HG02852 (cell line): ENCODE measurements around the gene APC.
A peak's percentile ranks its signal among the peaks of the same experiment; 100 is the strongest.
"Not testable (repeated sequence)": the region's sequence is repeated elsewhere in the genome, so short reads cannot be mapped to it uniquely, and the experiment has no call there.

Source experiments
- ATAC-seq: cut with Tn5 transposase; IDR thresholded peaks from one replicate; pipeline ENCODE4 v1.9.1; 2021; ENCODE audit warnings: mild to moderate bottlenecking, moderate library complexity; ENCODE audit not compliant: unreplicated experiment

Gene APC

GRCh38 chr5:112713206-112713605, 24.5 kb upstream of the APC start:
- no peak for ATAC-seq

GRCh38 chr5:112716895-112717294, 20.8 kb upstream of the APC start:
- not testable (repeated sequence) for ATAC-seq

- ATAC-seq: no peak
These were observed 20.1 kb upstream of the APC start for GRCh38 chr5:112717506-112718082.

- no peak for ATAC-seq
These were observed 19.3 kb upstream of the APC start for GRCh38 chr5:112718344-112718743.

GRCh38 chr5:112720576-112720975, 17.1 kb upstream of the APC start:
- ATAC-seq: no peak

GRCh38 chr5:112724901-112725300, 12.8 kb upstream of the APC start:
- no peak for ATAC-seq

- ATAC-seq: no peak
These were observed 8.1 kb upstream of the APC start for GRCh38 chr5:112729630-112730029.

- no peak for ATAC-seq
These were observed 5.6 kb upstream of the APC start for GRCh38 chr5:112732131-112732530.

- no peak for ATAC-seq
These were observed 4.1 kb upstream of the APC start for GRCh38 chr5:112733586-112733985.

GRCh38 chr5:112734597-112734996, 3.1 kb upstream of the APC start:
- ATAC-seq: no peak

- no peak for ATAC-seq
These were observed 2.0 kb upstream of the APC start for GRCh38 chr5:112735702-112736101.

GRCh38 chr5:112737070-112737462, 619 bp upstream of the APC start:
- no peak for ATAC-seq

- ATAC-seq: peak; percentile 15
These were observed 491 bp downstream of the APC start for GRCh38 chr5:112738191-112738560.

- ATAC-seq: no peak
These were observed 4.7 kb downstream of the APC start for GRCh38 chr5:112742424-112742823.

GRCh38 chr5:112743631-112744030, 5.9 kb downstream of the APC start:
- ATAC-seq: no peak

GRCh38 chr5:112752335-112752734, 14.7 kb downstream of the APC start:
- ATAC-seq: peak; percentile 52

GRCh38 chr5:112755703-112756102, 18.0 kb downstream of the APC start:
- no peak for ATAC-seq

- peak; percentile 96 for ATAC-seq
These were observed 20.0 kb downstream of the APC start for GRCh38 chr5:112757468-112758208.

- ATAC-seq: no peak
These were observed 21.0 kb downstream of the APC start for GRCh38 chr5:112758676-112759075.

GRCh38 chr5:112762113-112762810, 24.6 kb downstream of the APC start:
- ATAC-seq: no peak

GRCh38 chr5:112763165-112763564, 25.5 kb downstream of the APC start:
- ATAC-seq: no peak

- ATAC-seq: no peak
These were observed 34.4 kb downstream of the APC start for GRCh38 chr5:112772124-112772523.
